Rectal smooth muscle tissue (tissue), 1 donor: Measurements from ENCODE around the gene TRMT1.

Experiments
- H3K27ac ChIP-seq: one replicate; pipeline ENCODE4 v1.7.0; 2013; ENCODE audit warnings: low read depth, low read length, inconsistent platforms
- H3K27me3 ChIP-seq: one replicate; pipeline ENCODE4 v1.7.0; 2013; ENCODE audit warnings: low read length; ENCODE audit not compliant: control insufficient read depth, insufficient read depth
- H3K36me3 ChIP-seq: one replicate; pipeline ENCODE4 v1.7.0; 2013; ENCODE audit warnings: low read length; ENCODE audit not compliant: control insufficient read depth, insufficient read depth
- H3K4me1 ChIP-seq: one replicate; pipeline ENCODE4 v1.7.0; 2013; ENCODE audit warnings: low read length; ENCODE audit not compliant: control insufficient read depth, insufficient read depth
- H3K4me3 ChIP-seq: one replicate; pipeline ENCODE4 v1.7.0; 2013; ENCODE audit warnings: low read length
- H3K9ac ChIP-seq: one replicate; pipeline ENCODE4 v1.7.0; 2013; ENCODE audit warnings: low read length

TRMT1 gene

GRCh38 chr19:13060233-13060963 lies 56.1 kb downstream of the TRMT1 start:
- H3K4me1 ChIP-seq, result peaks cover 87% of the 10 kb centered on the region
- H3K36me3 ChIP-seq, result no peaks in the 10 kb centered on the region

GRCh38 chr19:13058951-13059660 lies 57.4 kb downstream of the TRMT1 start:
- H3K27ac ChIP-seq, result peak overlapping the region; percentile 76
- H3K4me3 ChIP-seq, result no peak overlapping the region
- no peaks in the 10 kb centered on the region for H3K27me3 ChIP-seq
- H3K9ac ChIP-seq, result no peak overlapping the region
- peaks cover 84% of the 10 kb centered on the region for H3K4me1 ChIP-seq
- H3K36me3 ChIP-seq, result no peaks in the 10 kb centered on the region

More at GRCh38 chr19:13060233-13060963, 56.1 kb downstream of the TRMT1 start:
- Histone ChIP-seq H3K4me3 (peak overlapping the region; percentile 73), H3K27me3 (no peaks in the 10 kb centered on the region), H3K9ac (no peak overlapping the region), H3K27ac (peak overlapping the region; percentile 67)

- no peak overlapping the region for H3K9ac ChIP-seq
- H3K4me3 ChIP-seq, result no peak overlapping the region
- H3K4me1 ChIP-seq, result peaks cover 86% of the 10 kb centered on the region
- H3K36me3 ChIP-seq, result no peaks in the 10 kb centered on the region
- H3K27ac ChIP-seq, result peak overlapping the region; percentile 95
- no peaks in the 10 kb centered on the region for H3K27me3 ChIP-seq
Measured at GRCh38 chr19:13057744-13058143, 58.8 kb downstream of the TRMT1 start.

- H3K9ac ChIP-seq, result no peak overlapping the region
- peak overlapping the region; percentile 2 for H3K4me3 ChIP-seq
- no peaks in the 10 kb centered on the region for H3K27me3 ChIP-seq
- H3K36me3 ChIP-seq, result no peaks in the 10 kb centered on the region
- H3K4me1 ChIP-seq, result peaks cover 89% of the 10 kb centered on the region
- peak overlapping the region; percentile 95 for H3K27ac ChIP-seq
Measured at GRCh38 chr19:13057147-13057572, 59.4 kb downstream of the TRMT1 start.

GRCh38 chr19:13056052-13056660 lies 60.4 kb downstream of the TRMT1 start:
- H3K4me1 ChIP-seq, result peaks cover 87% of the 10 kb centered on the region
- H3K9ac ChIP-seq, result peak overlapping the region; percentile 10

GRCh38 chr19:13055213-13056051 lies 61.1 kb downstream of the TRMT1 start:
- Histone ChIP-seq H3K27me3 (no peaks in the 10 kb centered on the region), H3K36me3 (no peaks in the 10 kb centered on the region), H3K4me3 (peak overlapping the region; percentile 51), H3K27ac (peak overlapping the region; percentile 95), H3K9ac (no peak overlapping the region), H3K4me1 (peaks cover 89% of the 10 kb centered on the region)

More at GRCh38 chr19:13056052-13056660, 60.4 kb downstream of the TRMT1 start:
- Histone ChIP-seq H3K27ac (peak overlapping the region; percentile 95), H3K36me3 (no peaks in the 10 kb centered on the region), H3K4me3 (peak overlapping the region; percentile 51), H3K27me3 (no peaks in the 10 kb centered on the region)
